Measurements from ENCODE around the gene UNC13A.

DNA sequence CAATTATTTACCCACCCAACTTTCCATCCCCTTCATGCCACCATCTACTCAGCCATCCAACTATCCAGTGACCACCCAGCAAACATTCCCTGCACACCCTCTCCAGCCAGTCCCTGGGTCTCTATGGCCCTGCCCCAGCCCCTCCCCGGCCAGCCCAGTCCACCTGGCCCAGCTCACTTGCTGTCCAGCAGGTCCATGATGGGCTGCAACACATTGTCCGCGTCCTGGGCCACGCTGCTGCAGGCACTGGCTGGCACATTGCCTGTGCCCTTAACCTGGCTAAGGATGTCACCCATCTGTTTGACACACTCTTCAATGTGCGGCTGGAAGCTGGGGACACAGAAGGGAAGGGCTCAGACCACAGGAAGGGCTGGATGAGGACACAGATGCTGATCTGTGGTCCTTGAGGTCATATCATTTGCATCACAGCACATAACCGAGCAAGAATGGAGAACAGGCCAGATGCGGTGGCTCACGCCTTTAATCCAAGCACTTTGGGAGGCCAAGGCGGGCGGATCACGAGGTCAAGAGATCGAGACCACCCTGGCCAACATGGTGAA, 61.6 kb downstream of the UNC13A start:
- no peak for TF ChIP-seq CTCF (conservative IDR thresholded peaks at IDR 0.05; ENCODE audit: low read depth, low read length)
- TF ChIP-seq EZH2 (IDR thresholded peaks at IDR 0.05; ENCODE audit: borderline replicate concordance, low read depth, low read length, poor library complexity, severe bottlenecking): no peak
